ENCODE data around the gene OCA2. TPM values are rescaled to one million over a fixed set of nuclear protein-coding genes. Genes with fewer than 3 reads are reported as not detected.
A peak's percentile ranks its signal among the peaks of the same experiment; 100 is the strongest.

The OCA2 gene
- total RNA-seq, 1 experiment from 2014 or later: not detected

DNA sequence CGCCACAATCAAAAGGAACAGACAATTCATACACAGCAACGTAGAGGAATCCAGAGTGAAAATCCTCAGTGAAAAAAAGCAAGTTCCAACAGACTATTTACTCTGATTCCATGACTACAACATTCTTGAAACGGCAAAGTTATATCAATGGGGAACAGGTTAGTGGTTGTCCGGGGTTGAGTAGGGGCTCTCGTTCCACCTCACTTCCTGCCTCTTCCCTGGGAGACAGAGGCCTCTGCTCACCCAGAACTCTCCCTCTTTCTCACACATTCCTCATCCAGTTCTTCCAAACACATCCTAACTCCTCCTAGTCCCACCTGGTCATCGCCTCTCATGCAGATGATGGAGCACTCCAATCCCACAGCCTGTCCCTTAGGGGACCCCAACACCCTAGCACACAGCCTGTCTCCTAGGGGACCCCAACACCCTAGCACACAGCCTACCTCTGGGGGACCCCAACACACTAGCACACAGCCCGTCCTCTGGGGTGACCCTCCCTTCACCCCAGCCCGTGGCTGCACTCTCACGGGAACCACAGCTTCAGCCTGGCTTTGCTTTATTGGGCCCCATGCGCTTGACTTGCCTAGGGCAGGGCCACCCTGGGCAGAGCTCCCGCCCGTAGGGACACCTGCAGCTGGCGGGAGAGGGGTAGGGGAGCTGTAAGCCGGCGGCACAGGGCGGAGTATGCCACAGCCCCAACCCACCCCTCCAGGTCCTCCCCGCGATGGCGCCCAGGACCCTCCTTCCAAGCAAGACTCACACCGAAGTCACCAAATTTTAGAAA lies 5.2 kb downstream of the OCA2 start:
- Mint-ChIP-seq H3K4me3 (ENCODE audit: unreplicated experiment) (no peak overlapping the region), H3K4me1 (ENCODE audit: insufficient read depth, unreplicated experiment) (no peaks in the 10 kb centered on the region), H3K27me3 (ENCODE audit: insufficient read depth, unreplicated experiment) (no peaks in the 10 kb centered on the region), H3K36me3 (ENCODE audit: insufficient read depth, unreplicated experiment) (no peaks in the 10 kb centered on the region), H3K9me3 (ENCODE audit: unreplicated experiment) (peaks cover 26% of the 10 kb centered on the region), H3K27ac (ENCODE audit: low read depth, unreplicated experiment) (no peak overlapping the region)
- intact Hi-C loops (cut with micrococcal nuclease): no loop called here
- no TSS peak for BruUV-seq (replicated peaks)
- DNase-seq (ENCODE audit: unreplicated experiment): no peak
- CTCF ChIA-PET: no interaction called here
- TF ChIP-seq, protein P1, sequence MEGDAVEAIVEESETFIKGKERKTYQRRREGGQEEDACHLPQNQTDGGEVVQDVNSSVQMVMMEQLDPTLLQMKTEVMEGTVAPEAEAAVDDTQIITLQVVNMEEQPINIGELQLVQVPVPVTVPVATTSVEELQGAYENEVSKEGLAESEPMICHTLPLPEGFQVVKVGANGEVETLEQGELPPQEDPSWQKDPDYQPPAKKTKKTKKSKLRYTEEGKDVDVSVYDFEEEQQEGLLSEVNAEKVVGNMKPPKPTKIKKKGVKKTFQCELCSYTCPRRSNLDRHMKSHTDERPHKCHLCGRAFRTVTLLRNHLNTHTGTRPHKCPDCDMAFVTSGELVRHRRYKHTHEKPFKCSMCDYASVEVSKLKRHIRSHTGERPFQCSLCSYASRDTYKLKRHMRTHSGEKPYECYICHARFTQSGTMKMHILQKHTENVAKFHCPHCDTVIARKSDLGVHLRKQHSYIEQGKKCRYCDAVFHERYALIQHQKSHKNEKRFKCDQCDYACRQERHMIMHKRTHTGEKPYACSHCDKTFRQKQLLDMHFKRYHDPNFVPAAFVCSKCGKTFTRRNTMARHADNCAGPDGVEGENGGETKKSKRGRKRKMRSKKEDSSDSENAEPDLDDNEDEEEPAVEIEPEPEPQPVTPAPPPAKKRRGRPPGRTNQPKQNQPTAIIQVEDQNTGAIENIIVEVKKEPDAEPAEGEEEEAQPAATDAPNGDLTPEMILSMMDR (IDR thresholded peaks at IDR 0.05; ENCODE audit: unreplicated experiment): no peak
- POLR2A ChIA-PET: no interaction called here

DNA sequence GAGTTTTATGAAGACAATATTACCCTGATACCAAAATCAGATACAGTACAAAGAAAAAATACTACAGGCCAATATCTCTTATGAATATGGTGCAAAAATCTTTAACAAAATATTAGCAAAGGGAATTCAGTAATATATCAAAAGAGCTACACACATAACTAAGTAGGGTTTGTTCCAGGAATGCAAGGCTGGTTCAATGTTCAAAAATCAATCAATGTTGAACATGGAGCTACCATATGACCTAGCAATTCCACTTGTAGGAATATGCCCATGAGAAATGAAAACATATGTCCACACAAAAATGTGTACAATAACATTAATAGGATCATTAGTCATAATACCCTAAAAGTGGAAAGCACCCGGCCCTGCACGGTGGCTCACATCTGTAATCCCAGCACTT lies 7.8 kb downstream of the OCA2 start:
- Mint-ChIP-seq H3K36me3 (ENCODE audit: insufficient read depth, unreplicated experiment) (no peaks in the 10 kb centered on the region), H3K4me3 (ENCODE audit: unreplicated experiment) (no peak overlapping the region), H3K27me3 (ENCODE audit: insufficient read depth, unreplicated experiment) (no peaks in the 10 kb centered on the region), H3K4me1 (ENCODE audit: insufficient read depth, unreplicated experiment) (no peaks in the 10 kb centered on the region), H3K9me3 (ENCODE audit: unreplicated experiment) (peaks cover 36% of the 10 kb centered on the region), H3K27ac (ENCODE audit: low read depth, unreplicated experiment) (no peak overlapping the region)
- TF ChIP-seq, protein P1 (IDR thresholded peaks at IDR 0.05; ENCODE audit: unreplicated experiment): no peak
- CTCF ChIA-PET: interaction anchor here (0.6 to 1.0 kb wide), 2 partner anchors 8 to 35 kb away, joined by 3 read pairs; no protein-coding TSS in a partner anchor
- no peak for DNase-seq (ENCODE audit: unreplicated experiment)
- intact Hi-C loops (cut with micrococcal nuclease): no loop called here
- POLR2A ChIA-PET: no interaction called here
- BruUV-seq (replicated peaks): no TSS peak

- TF ChIP-seq, protein P1 (IDR thresholded peaks at IDR 0.05; ENCODE audit: unreplicated experiment): peak; percentile 21
- POLR2A ChIA-PET: no interaction called here
- H3K27me3 Mint-ChIP-seq (ENCODE audit: insufficient read depth, unreplicated experiment): no peaks in the 10 kb centered on the region
- H3K4me1 Mint-ChIP-seq (ENCODE audit: insufficient read depth, unreplicated experiment): no peaks in the 10 kb centered on the region
- intact Hi-C loops (cut with micrococcal nuclease): no loop called here
- H3K4me3 Mint-ChIP-seq (ENCODE audit: unreplicated experiment): no peak overlapping the region
- H3K27ac Mint-ChIP-seq (ENCODE audit: low read depth, unreplicated experiment): no peak overlapping the region
- peak; percentile 1 for DNase-seq (ENCODE audit: unreplicated experiment)
- CTCF ChIA-PET: no interaction called here
- no peaks in the 10 kb centered on the region for H3K36me3 Mint-ChIP-seq (ENCODE audit: insufficient read depth, unreplicated experiment)
- no TSS peak for BruUV-seq (replicated peaks)
- peaks cover 28% of the 10 kb centered on the region for H3K9me3 Mint-ChIP-seq (ENCODE audit: unreplicated experiment)
These were observed 12.9 kb downstream of the OCA2 start for GRCh38 chr15:28086175-28086703.

DNA sequence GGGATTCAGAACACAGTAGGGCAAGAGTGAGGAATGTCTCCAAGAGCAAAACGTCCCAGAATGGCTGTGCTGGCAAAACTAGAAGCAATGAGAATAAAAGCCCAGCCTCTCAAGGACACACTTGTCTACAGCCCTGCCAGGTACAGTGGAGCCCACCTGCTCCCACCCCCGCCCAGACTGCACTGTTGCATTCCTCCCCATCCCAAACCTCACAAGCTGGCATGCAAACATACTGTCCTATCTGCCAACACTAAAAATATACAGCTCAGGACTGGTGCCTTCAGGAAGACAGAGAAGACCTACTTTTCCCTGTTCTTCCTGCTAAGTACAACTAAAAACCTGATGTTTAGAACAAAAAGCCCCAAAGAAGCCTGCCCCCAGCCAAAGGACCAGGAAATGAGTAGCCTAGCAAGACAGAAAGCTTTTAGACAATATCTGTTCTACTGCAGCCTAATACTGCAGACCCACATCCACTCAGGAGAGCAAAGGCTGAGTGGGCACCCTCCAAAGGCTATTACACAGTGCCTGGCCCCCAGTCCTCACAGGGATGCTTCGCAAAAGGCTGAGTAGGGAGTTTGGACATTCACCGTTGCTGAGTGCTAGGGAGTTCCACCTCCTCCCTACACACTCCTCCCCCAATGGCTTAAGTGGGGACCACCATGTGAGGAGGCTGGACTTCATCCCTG lies 13.5 kb downstream of the OCA2 start:
- POLR2A ChIA-PET: no interaction called here
- BruUV-seq (replicated peaks): no TSS peak
- H3K4me1 Mint-ChIP-seq (ENCODE audit: insufficient read depth, unreplicated experiment): no peaks in the 10 kb centered on the region
- TF ChIP-seq, protein P1 (IDR thresholded peaks at IDR 0.05; ENCODE audit: unreplicated experiment): no peak
- intact Hi-C loops (cut with micrococcal nuclease): no loop called here
- no peaks in the 10 kb centered on the region for H3K27me3 Mint-ChIP-seq (ENCODE audit: insufficient read depth, unreplicated experiment)
- H3K9me3 Mint-ChIP-seq (ENCODE audit: unreplicated experiment): peaks cover 25% of the 10 kb centered on the region
- H3K4me3 Mint-ChIP-seq (ENCODE audit: unreplicated experiment): no peak overlapping the region
- H3K36me3 Mint-ChIP-seq (ENCODE audit: insufficient read depth, unreplicated experiment): no peaks in the 10 kb centered on the region
- no peak for DNase-seq (ENCODE audit: unreplicated experiment)
- CTCF ChIA-PET: interaction anchor here (0.5 to 0.7 kb wide), 4 partner anchors 17 to 1196 kb away, joined by 3 read pairs; no protein-coding TSS in a partner anchor
- H3K27ac Mint-ChIP-seq (ENCODE audit: low read depth, unreplicated experiment): no peak overlapping the region
